Activated naive CD8-positive, alpha-beta T cell treated with anti-CD3 and anti-CD28 coated beads for 36 hours (primary cell): ENCODE results near the gene KRTAP9-8. TPM values are rescaled to one million over a fixed set of nuclear protein-coding genes. Genes with fewer than 3 reads are reported as not detected.

Source experiments
- DNase-seq: peaks from one replicate; pipeline ENCODE4 v3.0.0; 2021
- H3K27ac Mint-ChIP-seq: one replicate; pipeline ENCODE4 v1.8.0; 2022; ENCODE audit warnings: mild to moderate bottlenecking, moderate library complexity, mixed read lengths
- H3K27me3 Mint-ChIP-seq: one replicate; pipeline ENCODE4 v1.8.0; 2022; ENCODE audit warnings: mild to moderate bottlenecking, mixed read lengths
- H3K36me3 Mint-ChIP-seq: one replicate; pipeline ENCODE4 v1.8.0; 2021; ENCODE audit warnings: mild to moderate bottlenecking, mixed read lengths
- H3K4me1 Mint-ChIP-seq: one replicate; pipeline ENCODE4 v1.8.0; 2021; ENCODE audit warnings: mixed read lengths
- H3K4me3 Mint-ChIP-seq: one replicate; pipeline ENCODE4 v1.8.0; 2022; ENCODE audit warnings: mild to moderate bottlenecking, moderate library complexity, mixed read lengths
- H3K9me3 Mint-ChIP-seq: one replicate; pipeline ENCODE4 v1.8.0; 2022; ENCODE audit warnings: mixed read lengths
- total RNA-seq, 2 experiments: library from RNA; stranded (reverse); gene quantifications; one replicate each; pipeline ENCODE4 v1.2.3, GENCODE V29; 2021

KRTAP9-8 gene
- total RNA-seq, 2 experiments from 2014 or later, result not detected

- Mint-ChIP-seq H3K27me3 (peaks cover 6% of the 10 kb centered on the region), H3K36me3 (no peaks in the 10 kb centered on the region), H3K27ac (no peak overlapping the region), H3K4me3 (no peak overlapping the region), H3K4me1 (no peaks in the 10 kb centered on the region), H3K9me3 (peaks cover 1% of the 10 kb centered on the region)
- no peak for DNase-seq
Measured at GRCh38 chr17:41278176-41278955, 40.6 kb downstream of the KRTAP9-8 start.

GRCh38 chr17:41284043-41284442 is 46.2 kb downstream of the KRTAP9-8 start:
- H3K27ac Mint-ChIP-seq, result no peak overlapping the region
- peaks cover 8% of the 10 kb centered on the region for H3K4me1 Mint-ChIP-seq
- no peak for DNase-seq
- no peaks in the 10 kb centered on the region for H3K27me3 Mint-ChIP-seq
- no peak overlapping the region for H3K4me3 Mint-ChIP-seq
- H3K9me3 Mint-ChIP-seq, result peaks cover 1% of the 10 kb centered on the region
- no peaks in the 10 kb centered on the region for H3K36me3 Mint-ChIP-seq

- no peak overlapping the region for H3K27ac Mint-ChIP-seq
- no peaks in the 10 kb centered on the region for H3K36me3 Mint-ChIP-seq
- H3K27me3 Mint-ChIP-seq, result no peaks in the 10 kb centered on the region
- peaks cover 1% of the 10 kb centered on the region for H3K9me3 Mint-ChIP-seq
- DNase-seq, result no peak
- H3K4me1 Mint-ChIP-seq, result peaks cover 8% of the 10 kb centered on the region
- H3K4me3 Mint-ChIP-seq, result no peak overlapping the region
Measured at GRCh38 chr17:41284546-41284945, 46.7 kb downstream of the KRTAP9-8 start.

- Mint-ChIP-seq H3K36me3 (no peaks in the 10 kb centered on the region), H3K9me3 (no peaks in the 10 kb centered on the region), H3K27me3 (peaks cover 3% of the 10 kb centered on the region), H3K4me3 (no peak overlapping the region), H3K4me1 (peaks cover 8% of the 10 kb centered on the region), H3K27ac (no peak overlapping the region)
- DNase-seq, result no peak
Measured at GRCh38 chr17:41287050-41287449, 49.3 kb downstream of the KRTAP9-8 start.

Other genes starting within 250 kb of the KRTAP9-8 start
- gene KRTAP3-3, start 243.8 kb upstream of the KRTAP9-8 start, total RNA-seq, result not detected
- not detected for gene KRTAP3-2, start 238.1 kb upstream of the KRTAP9-8 start, total RNA-seq
- gene KRTAP3-1, start 228.9 kb upstream of the KRTAP9-8 start, total RNA-seq, result not detected
- gene KRTAP1-5, start 210.8 kb upstream of the KRTAP9-8 start, total RNA-seq, result not detected
- not detected for gene KRTAP1-4, start 207.8 kb upstream of the KRTAP9-8 start, total RNA-seq
- not detected for gene KRTAP1-3, start 203.1 kb upstream of the KRTAP9-8 start, total RNA-seq
- gene KRTAP1-1, start 196.5 kb upstream of the KRTAP9-8 start, total RNA-seq, result not detected
- gene KRTAP2-1, start 190.7 kb upstream of the KRTAP9-8 start, total RNA-seq, result not detected
- gene KRTAP2-2, start 182.8 kb upstream of the KRTAP9-8 start, total RNA-seq, result not detected
- not detected for gene KRTAP2-3, start 177.9 kb upstream of the KRTAP9-8 start, total RNA-seq
- gene KRTAP2-4, start 172.1 kb upstream of the KRTAP9-8 start, total RNA-seq, result not detected
- gene KRTAP4-7, start 153.8 kb upstream of the KRTAP9-8 start, total RNA-seq, result not detected
- not detected for gene KRTAP4-8, start 139.9 kb upstream of the KRTAP9-8 start, total RNA-seq
- gene KRTAP4-16, start 135.8 kb upstream of the KRTAP9-8 start, total RNA-seq, result not detected
- gene KRTAP4-9, start 132.6 kb upstream of the KRTAP9-8 start, total RNA-seq, result not detected
- gene KRTAP4-11, start 119.6 kb upstream of the KRTAP9-8 start, total RNA-seq, result not detected
- not detected for gene KRTAP4-12, start 113.8 kb upstream of the KRTAP9-8 start, total RNA-seq
- gene KRTAP4-6, start 97.5 kb upstream of the KRTAP9-8 start, total RNA-seq, result not detected
- gene KRTAP4-5, start 88.2 kb upstream of the KRTAP9-8 start, total RNA-seq, result not detected
- not detected for gene KRTAP4-4, start 77.3 kb upstream of the KRTAP9-8 start, total RNA-seq
- not detected for gene KRTAP4-3, start 69.8 kb upstream of the KRTAP9-8 start, total RNA-seq
- gene KRTAP4-2, start 59.8 kb upstream of the KRTAP9-8 start, total RNA-seq, result not detected
- gene KRTAP4-1, start 53.1 kb upstream of the KRTAP9-8 start, total RNA-seq, result not detected
- not detected for gene KRTAP9-1, start 48.1 kb upstream of the KRTAP9-8 start, total RNA-seq
- not detected for gene KRTAP9-2, start 11.4 kb upstream of the KRTAP9-8 start, total RNA-seq
- not detected for gene KRTAP9-3, start 5.5 kb upstream of the KRTAP9-8 start, total RNA-seq
- gene KRTAP9-4, start 11.7 kb downstream of the KRTAP9-8 start, total RNA-seq, result not detected
- gene KRTAP9-9, start 17.4 kb downstream of the KRTAP9-8 start, total RNA-seq, result not detected
- not detected for gene KRTAP9-6, start 27.4 kb downstream of the KRTAP9-8 start, total RNA-seq
- gene KRTAP9-7, start 37.7 kb downstream of the KRTAP9-8 start, total RNA-seq, result not detected
- not detected for gene KRTAP29-1, start 64.9 kb downstream of the KRTAP9-8 start, total RNA-seq
- gene KRTAP16-1, start 71.3 kb downstream of the KRTAP9-8 start, total RNA-seq, result not detected
- gene KRTAP17-1, start 77.7 kb downstream of the KRTAP9-8 start, total RNA-seq, result not detected
- gene KRT33A, start 112.8 kb downstream of the KRTAP9-8 start, total RNA-seq, result not detected
- not detected for gene KRT33B, start 131.8 kb downstream of the KRTAP9-8 start, total RNA-seq
- not detected for gene KRT34, start 144.3 kb downstream of the KRTAP9-8 start, total RNA-seq
- not detected for gene KRT31, start 159.6 kb downstream of the KRTAP9-8 start, total RNA-seq
- gene KRT37, start 186.6 kb downstream of the KRTAP9-8 start, total RNA-seq, result not detected
- not detected for gene KRT38, start 203.0 kb downstream of the KRTAP9-8 start, total RNA-seq
- gene KRT32, start 229.4 kb downstream of the KRTAP9-8 start, total RNA-seq, result not detected
- gene KRT35, start 243.2 kb downstream of the KRTAP9-8 start, total RNA-seq, result not detected